Mucosa of descending colon (tissue), 3 donors: Measurements from ENCODE around the gene KRTAP4-9. TPM values are rescaled to one million over a fixed set of nuclear protein-coding genes. Genes with fewer than 3 reads are reported as not detected.
"Not testable (repeated sequence)": the region's sequence is repeated elsewhere in the genome, so short reads cannot be mapped to it uniquely, and the experiment has no call there.

Source experiments
- ATAC-seq: fragments of 200-7000 bp; cut with Tn5 transposase; one replicate; pipeline ENCODE4 v1.9.1; 2020; ENCODE audit warnings: mild to moderate bottlenecking, moderate library complexity
- DNase-seq, 3 donors: peaks; one replicate each; pipeline ENCODE4 v3.0.0-alpha.2; 2020
- H3K36me3 ChIP-seq: fragments of 200-600 bp; one replicate; pipeline ENCODE4 v1.8.0; 2021; ENCODE audit warnings: low read depth, mild to moderate bottlenecking
- H3K4me1 ChIP-seq: fragments of 200-600 bp; one replicate; pipeline ENCODE4 v1.8.0; 2021; ENCODE audit warnings: low read depth, mild to moderate bottlenecking
- H3K4me3 ChIP-seq: fragments of 200-600 bp; one replicate; pipeline ENCODE4 v1.8.0; 2021; ENCODE audit warnings: mild to moderate bottlenecking
- H3K9me3 ChIP-seq: fragments of 200-600 bp; one replicate; pipeline ENCODE4 v1.8.0; 2021; ENCODE audit warnings: mild to moderate bottlenecking
- CTCF ChIP-seq: fragments of 200-600 bp; IDR thresholded peaks from one replicate; pipeline ENCODE4 v1.8.0; 2022; ENCODE audit warnings: antibody characterized with exemption, mild to moderate bottlenecking
- intact Hi-C, 2 donors: fragments of 100-400 bp; cut with DNase I in 1 of 2; cut with micrococcal nuclease in 1 of 2; formaldehyde crosslinking; loops; one replicate each; pipeline versions ENCODE4 v1.11.0 to v1.11.1; 2022; cut with DNase I, micrococcal nuclease
- total RNA-seq, 3 donors: library from RNA; stranded (reverse); fragmentation: NEBNext Ultra II Directional in 2 of 3; extraction: Animal tissue kit (Norgen Biotek cat#: 25700) in 2 of 3; gene quantifications; one replicate each; pipeline versions ENCODE4 v1.2.1 to v1.2.4, GENCODE V29; 2021 to 2023
- donor health status: DM: no; HTN: no; CAD: no; lungs with moderate emphysema.
- donor health status: DM: no; HTN: no; CAD: no.
- donor health status: DM: no; HTN: yes; CAD: no.

The KRTAP4-9 gene
- total RNA-seq, 3 donors from 2014 or later = not detected

GRCh38 chr17:41121742-41122141 lies 16.6 kb downstream of the KRTAP4-9 start:
- no peak for DNase-seq
- Histone ChIP-seq H3K4me1 (no peaks in the 10 kb centered on the region), H3K9me3 (no peaks in the 10 kb centered on the region), H3K36me3 (no peaks in the 10 kb centered on the region), H3K4me3 (no peak overlapping the region)
- TF ChIP-seq CTCF = no peak
- no peak for ATAC-seq
- intact Hi-C loops = no loop called here

- intact Hi-C loops, H3K9me3 ChIP-seq, H3K4me1 ChIP-seq, H3K4me3 ChIP-seq, ATAC-seq, DNase-seq, H3K36me3 ChIP-seq: not testable (repeated sequence)
Measured at GRCh38 chr17:41123292-41123990, 18.3 kb downstream of the KRTAP4-9 start.

DNA sequence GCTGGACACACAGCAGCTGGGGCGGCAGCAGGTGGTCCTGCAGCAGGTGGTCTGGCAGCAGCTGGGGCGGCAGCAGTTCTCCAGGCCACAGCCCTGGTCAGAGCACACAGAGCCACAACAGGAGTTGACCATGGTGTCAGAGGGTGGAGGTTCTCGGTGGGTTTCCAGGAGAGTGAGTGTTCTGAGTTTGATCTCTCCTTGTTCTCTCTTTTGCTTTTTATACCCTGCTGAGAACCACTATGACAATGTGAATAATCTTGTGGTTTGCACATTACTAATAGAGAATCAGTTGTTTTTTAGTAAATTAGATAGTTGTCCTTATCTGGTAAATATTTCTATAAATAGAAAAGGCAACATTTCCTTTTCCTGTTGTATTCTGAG lies 18.8 kb downstream of the KRTAP4-9 start, which contains the start of gene KRTAP4-12:
KRTAP4-12 (minus strand) TSS at position 192 of the 381 bp plus-strand sequence; CDS start at position 132, 60 bp downstream.
- H3K4me3 ChIP-seq, H3K4me1 ChIP-seq, DNase-seq, intact Hi-C loops, ATAC-seq, H3K36me3 ChIP-seq, H3K9me3 ChIP-seq: not testable (repeated sequence)

DNA sequence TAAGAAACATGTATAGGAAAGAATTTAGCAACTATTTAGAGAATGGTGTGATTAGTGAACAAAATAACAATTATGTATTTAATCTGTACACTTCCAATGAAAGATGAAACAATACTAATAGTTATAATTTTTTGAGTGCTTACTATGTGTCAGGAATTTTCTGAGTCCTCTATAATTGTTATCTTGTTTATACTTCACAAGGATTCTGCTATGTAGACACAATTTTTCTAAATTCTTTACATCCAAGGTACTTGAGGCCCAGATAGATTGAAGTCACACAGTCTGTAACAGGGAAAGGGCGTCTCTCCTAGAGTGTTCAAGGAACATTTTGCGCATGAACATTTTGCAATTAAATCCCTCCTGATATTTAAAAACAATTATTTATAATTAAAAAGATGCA lies 19.9 kb downstream of the KRTAP4-9 start:
- Histone ChIP-seq H3K36me3 (no peaks in the 10 kb centered on the region), H3K4me1 (no peaks in the 10 kb centered on the region), H3K4me3 (no peak overlapping the region), H3K9me3 (no peaks in the 10 kb centered on the region)
- intact Hi-C loops = no loop called here
- no peak for TF ChIP-seq CTCF
- ATAC-seq = no peak
- no peak for DNase-seq

GRCh38 chr17:41126412-41126811 lies 21.2 kb downstream of the KRTAP4-9 start:
- H3K9me3 ChIP-seq = no peaks in the 10 kb centered on the region
- no peak for DNase-seq
- H3K36me3 ChIP-seq = no peaks in the 10 kb centered on the region
- no peak for ATAC-seq
- TF ChIP-seq CTCF = no peak
- intact Hi-C loops = no loop called here
- no peak overlapping the region for H3K4me3 ChIP-seq
- no peaks in the 10 kb centered on the region for H3K4me1 ChIP-seq

- TF ChIP-seq CTCF = no peak
- H3K9me3 ChIP-seq = no peaks in the 10 kb centered on the region
- no peak for DNase-seq
- H3K4me3 ChIP-seq = no peak overlapping the region
- no peaks in the 10 kb centered on the region for H3K36me3 ChIP-seq
- intact Hi-C loops = no loop called here
- no peak for ATAC-seq
- no peaks in the 10 kb centered on the region for H3K4me1 ChIP-seq
Measured at GRCh38 chr17:41127371-41127770, 22.2 kb downstream of the KRTAP4-9 start.

DNA sequence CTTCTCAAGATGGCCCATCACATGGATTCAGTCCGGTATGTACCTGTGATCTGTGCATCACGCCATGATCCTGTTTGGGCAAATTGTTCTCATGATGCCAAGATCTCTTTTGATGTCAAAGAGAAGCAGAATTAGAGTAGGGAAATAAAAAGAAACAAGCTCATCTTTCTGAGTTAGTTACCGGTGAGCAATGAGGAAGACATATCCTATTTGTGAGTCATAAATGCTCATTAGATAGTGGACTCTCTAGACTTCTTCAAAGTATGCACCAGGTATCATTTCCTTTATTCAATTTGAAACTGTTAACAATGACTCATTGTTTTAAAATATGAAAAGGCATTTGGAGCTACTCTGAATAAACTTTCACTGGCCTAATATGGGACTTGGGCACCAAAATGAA lies 26.8 kb downstream of the KRTAP4-9 start:
- Histone ChIP-seq H3K36me3 (no peaks in the 10 kb centered on the region), H3K4me3 (no peak overlapping the region), H3K4me1 (no peaks in the 10 kb centered on the region), H3K9me3 (no peaks in the 10 kb centered on the region)
- no peak for DNase-seq
- TF ChIP-seq CTCF = no peak
- ATAC-seq = no peak
- intact Hi-C loops = no loop called here
